Measurements from ENCODE around the gene MACIR. TPM values are rescaled to one million over a fixed set of nuclear protein-coding genes. Genes with fewer than 3 reads are reported as not detected.
A peak's percentile ranks its signal among the peaks of the same experiment; 100 is the strongest.
"Not testable (repeated sequence)": the region's sequence is repeated elsewhere in the genome, so short reads cannot be mapped to it uniquely, and the experiment has no call there.

The MACIR gene
- total RNA-seq, 1 donor from 2014 or later, result 8.4 TPM

DNA sequence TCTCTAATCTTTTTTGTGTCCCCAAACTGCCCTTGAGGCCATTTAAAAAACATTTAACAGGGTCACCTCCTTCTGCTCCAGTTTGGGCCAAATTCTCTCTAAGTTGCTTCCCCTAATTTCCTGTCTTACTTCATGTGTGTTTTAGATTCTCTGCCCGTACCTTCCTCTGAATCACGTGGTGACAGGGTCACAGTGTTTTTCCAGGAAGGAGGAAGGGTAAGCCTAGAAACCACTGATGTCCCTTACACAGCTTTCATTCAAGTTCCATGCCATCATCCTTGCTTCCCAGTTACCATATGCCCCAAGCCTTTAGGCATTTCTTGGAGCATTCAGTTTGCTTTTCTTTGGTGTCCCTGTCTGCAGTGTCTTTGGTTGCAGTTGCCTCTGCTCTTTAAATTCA is 42.4 kb upstream of the MACIR start:
- Mint-ChIP-seq H3K4me1 (ENCODE audit: unreplicated experiment) (peaks cover 46% of the 10 kb centered on the region), H3K9me3 (ENCODE audit: unreplicated experiment) (peaks cover 6% of the 10 kb centered on the region), H3K4me3 (ENCODE audit: unreplicated experiment) (no peak overlapping the region), H3K27ac (ENCODE audit: unreplicated experiment) (peak overlapping the region; percentile 38), H3K27me3 (ENCODE audit: unreplicated experiment) (no peaks in the 10 kb centered on the region), H3K36me3 (ENCODE audit: unreplicated experiment) (no peaks in the 10 kb centered on the region)
- no peak for DNase-seq (ENCODE audit: extremely low spot score, unreplicated experiment)
- TF ChIP-seq, protein P1, sequence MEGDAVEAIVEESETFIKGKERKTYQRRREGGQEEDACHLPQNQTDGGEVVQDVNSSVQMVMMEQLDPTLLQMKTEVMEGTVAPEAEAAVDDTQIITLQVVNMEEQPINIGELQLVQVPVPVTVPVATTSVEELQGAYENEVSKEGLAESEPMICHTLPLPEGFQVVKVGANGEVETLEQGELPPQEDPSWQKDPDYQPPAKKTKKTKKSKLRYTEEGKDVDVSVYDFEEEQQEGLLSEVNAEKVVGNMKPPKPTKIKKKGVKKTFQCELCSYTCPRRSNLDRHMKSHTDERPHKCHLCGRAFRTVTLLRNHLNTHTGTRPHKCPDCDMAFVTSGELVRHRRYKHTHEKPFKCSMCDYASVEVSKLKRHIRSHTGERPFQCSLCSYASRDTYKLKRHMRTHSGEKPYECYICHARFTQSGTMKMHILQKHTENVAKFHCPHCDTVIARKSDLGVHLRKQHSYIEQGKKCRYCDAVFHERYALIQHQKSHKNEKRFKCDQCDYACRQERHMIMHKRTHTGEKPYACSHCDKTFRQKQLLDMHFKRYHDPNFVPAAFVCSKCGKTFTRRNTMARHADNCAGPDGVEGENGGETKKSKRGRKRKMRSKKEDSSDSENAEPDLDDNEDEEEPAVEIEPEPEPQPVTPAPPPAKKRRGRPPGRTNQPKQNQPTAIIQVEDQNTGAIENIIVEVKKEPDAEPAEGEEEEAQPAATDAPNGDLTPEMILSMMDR (IDR thresholded peaks at IDR 0.05), result no peak

DNA sequence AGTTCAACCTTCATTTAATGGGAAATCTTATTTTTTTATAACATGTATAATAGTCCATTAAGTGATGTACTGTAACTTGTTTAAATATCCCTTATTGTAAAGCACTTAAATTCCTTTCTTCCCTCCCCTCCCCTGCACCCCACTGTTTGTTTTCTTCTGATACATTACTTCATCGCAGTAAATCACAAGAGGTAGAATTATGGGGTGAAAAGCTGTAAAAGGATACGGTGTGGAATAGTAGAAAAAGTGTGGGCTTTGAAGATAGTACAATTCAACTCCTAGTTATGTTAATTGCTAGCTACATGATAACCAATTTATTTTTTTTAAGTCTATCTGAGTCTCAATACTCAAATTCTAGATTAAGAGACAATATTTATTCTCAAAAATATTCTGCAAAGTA is 41.9 kb upstream of the MACIR start:
- TF ChIP-seq, protein P1 (IDR thresholded peaks at IDR 0.05), result no peak
- DNase-seq (ENCODE audit: extremely low spot score, unreplicated experiment), result no peak
- Mint-ChIP-seq H3K36me3 (ENCODE audit: unreplicated experiment) (no peaks in the 10 kb centered on the region), H3K27ac (ENCODE audit: unreplicated experiment) (no peak overlapping the region), H3K27me3 (ENCODE audit: unreplicated experiment) (no peaks in the 10 kb centered on the region), H3K4me3 (ENCODE audit: unreplicated experiment) (no peak overlapping the region), H3K9me3 (ENCODE audit: unreplicated experiment) (peaks cover 6% of the 10 kb centered on the region), H3K4me1 (ENCODE audit: unreplicated experiment) (peaks cover 41% of the 10 kb centered on the region)

DNA sequence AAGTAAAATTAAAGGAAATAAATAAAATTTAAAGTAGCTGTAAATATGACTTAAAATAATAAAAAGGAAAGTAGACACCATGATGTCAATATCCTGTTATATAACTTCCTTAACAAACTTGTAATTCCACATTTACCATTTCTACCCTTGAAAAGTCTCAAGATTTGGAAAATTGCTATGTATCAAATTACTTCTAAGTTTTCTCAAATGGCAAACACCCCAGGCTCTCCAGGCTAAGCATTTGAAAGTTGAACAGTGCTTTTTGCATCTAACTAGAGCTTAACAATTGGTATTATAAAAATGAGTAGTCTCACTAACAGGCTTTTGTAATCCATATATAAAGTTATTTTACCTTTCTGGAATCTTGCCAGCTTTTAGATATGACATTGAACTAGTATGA is 41.5 kb upstream of the MACIR start:
- DNase-seq (ENCODE audit: extremely low spot score, unreplicated experiment), result no peak
- Mint-ChIP-seq H3K9me3 (ENCODE audit: unreplicated experiment) (peaks cover 6% of the 10 kb centered on the region), H3K27me3 (ENCODE audit: unreplicated experiment) (no peaks in the 10 kb centered on the region)

DNA sequence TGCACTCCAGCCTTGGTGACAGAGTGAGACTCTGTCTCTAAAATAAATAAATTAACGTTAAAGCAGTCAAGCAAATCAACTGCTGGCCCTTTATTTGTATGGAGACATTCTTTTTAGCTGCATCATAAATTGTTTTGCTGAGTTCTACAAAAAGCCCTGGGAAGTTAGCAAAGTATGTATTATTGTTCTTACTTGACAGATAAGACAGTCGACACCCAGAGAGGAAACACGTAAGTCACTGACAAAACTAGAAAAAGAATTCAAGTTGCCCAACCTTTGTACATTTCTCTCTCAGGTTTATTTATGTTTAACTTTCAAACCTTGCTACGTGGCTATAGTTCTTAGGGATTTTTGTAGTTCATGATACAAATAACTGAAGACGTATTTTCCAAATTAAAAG is 40.4 kb upstream of the MACIR start:
- Mint-ChIP-seq H3K4me3 (ENCODE audit: unreplicated experiment) (no peak overlapping the region), H3K27me3 (ENCODE audit: unreplicated experiment) (no peaks in the 10 kb centered on the region), H3K9me3 (ENCODE audit: unreplicated experiment) (peaks cover 6% of the 10 kb centered on the region), H3K27ac (ENCODE audit: unreplicated experiment) (peak overlapping the region; percentile 44), H3K36me3 (ENCODE audit: unreplicated experiment) (no peaks in the 10 kb centered on the region), H3K4me1 (ENCODE audit: unreplicated experiment) (peaks cover 28% of the 10 kb centered on the region)
- no peak for DNase-seq (ENCODE audit: extremely low spot score, unreplicated experiment)
- TF ChIP-seq, protein P1 (IDR thresholded peaks at IDR 0.05), result no peak

More for the DNA sequence above, 41.5 kb upstream of the MACIR start:
- Mint-ChIP-seq H3K36me3 (ENCODE audit: unreplicated experiment) (no peaks in the 10 kb centered on the region), H3K4me3 (ENCODE audit: unreplicated experiment) (no peak overlapping the region), H3K4me1 (ENCODE audit: unreplicated experiment) (peaks cover 37% of the 10 kb centered on the region), H3K27ac (ENCODE audit: unreplicated experiment) (peak overlapping the region; percentile 29)
- TF ChIP-seq, protein P1 (IDR thresholded peaks at IDR 0.05), result no peak

DNA sequence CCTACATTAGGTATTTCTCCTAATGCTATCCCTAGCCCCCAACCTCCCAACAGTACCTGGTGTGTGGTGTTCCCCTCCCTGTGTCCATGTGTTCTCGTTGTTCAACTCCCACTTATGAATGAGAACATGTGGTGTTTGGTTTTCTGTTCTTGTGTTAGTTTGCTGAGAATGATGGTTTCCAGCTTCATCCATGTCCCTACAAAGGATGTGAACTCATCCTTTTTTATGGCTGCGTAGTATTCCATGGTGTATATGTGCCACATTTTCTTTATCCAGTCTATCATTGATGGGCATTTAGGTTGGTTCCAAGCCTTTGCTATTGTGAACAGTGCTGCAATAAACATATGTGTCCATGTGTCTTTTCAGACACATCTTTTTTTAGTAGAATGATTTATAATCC is 39.5 kb upstream of the MACIR start:
- not testable (repeated sequence) for H3K9me3 Mint-ChIP-seq (ENCODE audit: unreplicated experiment); DNase-seq (ENCODE audit: extremely low spot score, unreplicated experiment); H3K27ac Mint-ChIP-seq (ENCODE audit: unreplicated experiment); H3K27me3 Mint-ChIP-seq (ENCODE audit: unreplicated experiment); H3K36me3 Mint-ChIP-seq (ENCODE audit: unreplicated experiment); H3K4me3 Mint-ChIP-seq (ENCODE audit: unreplicated experiment)
- H3K4me1 Mint-ChIP-seq (ENCODE audit: unreplicated experiment), result peaks cover 20% of the 10 kb centered on the region
